Measurements from ENCODE around the gene PPFIA3.

GRCh38 chr19:49107625-49108459, 11.5 kb upstream of the PPFIA3 start:
- TF ChIP-seq FOXM1 (IDR thresholded peaks at IDR 0.05; ENCODE audit: borderline replicate concordance, low read depth) (no peak), TAF1 (IDR thresholded peaks at IDR 0.05; ENCODE audit: low read depth) (no peak), MAX (IDR thresholded peaks at IDR 0.05) (no peak), RAD21 (IDR thresholded peaks at IDR 0.05; ENCODE audit: low read depth) (no peak), NFIC (IDR thresholded peaks at IDR 0.05) (no peak), REST (IDR thresholded peaks at IDR 0.05; ENCODE audit: low read depth) (no peak), CREB1 (IDR thresholded peaks at IDR 0.05; ENCODE audit: low read depth) (no peak), TEAD4 (IDR thresholded peaks at IDR 0.05) (no peak), ZBTB7A (IDR thresholded peaks at IDR 0.05; ENCODE audit: low read depth) (no peak)
